GM19099 (cell line): ENCODE data around the gene KIF13A.

Experiments used
- POLR2A ChIP-seq: IDR thresholded peaks from 3 replicates; pipeline ENCODE4 v1.6.1; 2011; ENCODE audit warnings: low read depth; ENCODE audit not compliant: insufficient read length; ENCODE audit errors: extremely low read depth

Gene KIF13A

GRCh38 chr6:17987447-17987696 is at the start of gene KIF13A:
Gene KIF13A, minus strand, starts transcription at chr6:17987635. Its CDS starts 172 bp downstream, at chr6:17987463.
- no peak for TF ChIP-seq POLR2A

DNA sequence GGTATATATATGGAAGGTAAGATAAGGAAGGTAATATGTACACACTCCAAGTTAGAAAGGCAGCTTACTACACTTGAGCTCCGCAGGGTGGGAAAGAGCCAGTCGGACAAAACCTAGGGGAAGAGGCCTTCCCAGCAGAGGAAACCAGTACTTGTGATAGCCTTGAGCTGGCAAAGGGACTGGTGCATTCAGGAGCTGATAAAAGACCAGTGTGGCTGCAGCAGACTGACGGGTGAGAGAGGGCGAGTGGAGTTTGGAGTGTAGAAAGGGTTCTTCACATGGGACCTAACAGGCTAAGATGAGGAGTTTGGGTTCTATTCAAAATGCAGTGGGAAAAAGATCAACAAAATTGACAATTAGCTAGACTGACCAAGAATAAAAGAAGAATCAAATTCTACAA is 49.3 kb upstream of the KIF13A start:
- TF ChIP-seq POLR2A, result no peak

- TF ChIP-seq POLR2A, result no peak
These were observed 48.0 kb upstream of the KIF13A start for GRCh38 chr6:18035330-18035854.

DNA sequence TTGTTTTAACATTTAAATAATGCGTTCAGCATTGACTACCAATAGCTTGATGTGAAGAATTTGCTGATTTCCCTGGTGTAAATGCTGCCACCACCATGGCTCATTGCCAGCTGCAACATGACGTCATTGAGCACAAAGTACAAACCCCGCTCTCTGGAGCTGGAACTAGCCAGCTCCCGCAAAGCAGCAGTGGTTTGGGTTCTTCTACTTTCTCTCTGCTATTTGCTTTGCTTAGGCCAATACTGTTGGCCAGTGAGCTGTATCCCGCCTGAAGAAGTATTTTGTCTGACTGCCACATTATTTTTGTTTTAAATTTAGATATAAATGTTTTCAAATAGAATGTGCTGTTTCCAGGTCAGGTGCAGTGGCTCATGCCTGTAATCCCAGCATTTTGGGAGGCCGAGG is 47.4 kb upstream of the KIF13A start:
- TF ChIP-seq POLR2A, result no peak

DNA sequence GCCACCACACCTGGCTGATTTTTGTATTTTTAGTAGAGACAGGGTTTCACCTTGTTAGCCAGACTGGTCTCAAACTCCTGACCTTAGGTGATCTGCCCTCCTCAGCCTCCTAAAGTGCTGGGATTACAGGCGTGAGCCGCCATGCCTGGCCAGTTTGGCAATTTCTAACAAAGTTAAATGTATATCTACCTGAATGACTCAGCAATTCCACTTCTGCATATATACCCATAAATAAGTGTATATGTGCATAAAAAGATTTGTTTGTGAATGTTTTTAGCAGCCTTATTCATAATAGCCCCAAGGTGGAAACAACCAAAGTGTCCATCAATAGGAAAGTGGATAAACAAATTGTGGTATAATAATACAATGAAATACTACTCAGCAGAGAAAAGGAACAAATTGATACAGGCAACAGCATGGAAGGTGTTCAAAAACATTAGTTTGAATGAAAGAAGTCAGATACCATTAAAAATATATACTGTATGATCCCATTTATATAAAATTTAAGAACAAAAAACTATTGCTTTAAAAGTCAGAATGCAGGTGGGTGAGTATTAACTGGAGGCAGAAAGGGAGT is 44.3 kb upstream of the KIF13A start:
- no peak for TF ChIP-seq POLR2A

DNA sequence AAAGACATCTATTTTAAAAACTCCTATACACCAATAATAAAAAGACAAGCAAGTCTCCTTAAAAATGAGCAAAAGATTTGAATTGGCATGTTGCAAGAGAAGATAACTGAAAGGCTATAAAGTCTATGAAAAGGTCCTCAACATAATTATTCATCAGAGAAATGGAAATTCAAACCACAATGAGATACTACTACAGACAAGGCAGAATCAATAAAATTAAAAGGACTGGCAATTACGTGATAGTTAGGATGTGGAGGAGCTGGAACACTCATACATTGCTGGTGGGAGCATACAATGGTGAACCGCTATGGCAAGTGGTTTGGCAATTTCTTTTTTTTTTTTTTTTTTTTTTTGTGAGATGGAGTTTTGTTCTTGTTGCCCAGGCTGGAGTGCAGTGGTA is 43.8 kb upstream of the KIF13A start:
- TF ChIP-seq POLR2A, result no peak

DNA sequence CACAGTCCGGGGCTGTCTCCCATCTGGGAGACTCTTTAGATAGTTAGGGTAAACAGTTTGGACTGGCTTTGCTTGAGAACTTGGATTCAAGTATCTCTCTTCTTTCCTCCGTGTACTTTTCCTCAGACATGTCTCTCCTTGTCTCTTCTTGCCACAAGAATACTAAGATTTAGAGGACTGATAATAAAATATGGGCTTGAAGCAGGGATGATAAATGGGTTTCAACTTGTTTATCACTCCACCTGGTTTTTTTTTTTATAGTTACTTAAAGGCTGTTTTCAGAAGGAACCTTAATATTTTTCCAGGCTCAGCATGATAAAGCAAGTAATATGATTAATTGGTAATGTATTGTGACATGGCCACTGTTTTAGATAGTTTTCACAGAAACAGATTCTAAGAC is 40.9 kb upstream of the KIF13A start:
- TF ChIP-seq POLR2A, result no peak

- no peak for TF ChIP-seq POLR2A
These were observed 38.2 kb upstream of the KIF13A start for GRCh38 chr6:18025596-18025995.

DNA sequence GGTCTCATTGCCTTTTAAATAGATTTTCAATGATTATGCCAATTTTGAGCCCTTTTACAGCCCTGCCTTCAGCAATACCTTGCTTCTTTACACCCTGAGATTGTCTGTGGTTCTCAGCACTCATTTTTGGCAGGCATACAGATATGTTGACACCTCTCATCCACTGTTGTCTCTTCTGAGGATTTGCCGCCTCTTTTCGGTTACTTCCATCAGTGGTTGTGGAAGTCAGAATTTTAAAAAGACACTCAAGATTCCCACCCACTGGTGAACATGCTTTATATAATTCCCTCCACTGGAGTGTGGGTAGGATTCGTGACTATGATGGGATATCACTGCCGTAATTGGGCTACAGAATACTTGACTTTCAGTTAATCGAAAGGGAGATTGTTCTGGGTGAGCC is 37.4 kb upstream of the KIF13A start:
- TF ChIP-seq POLR2A, result no peak

DNA sequence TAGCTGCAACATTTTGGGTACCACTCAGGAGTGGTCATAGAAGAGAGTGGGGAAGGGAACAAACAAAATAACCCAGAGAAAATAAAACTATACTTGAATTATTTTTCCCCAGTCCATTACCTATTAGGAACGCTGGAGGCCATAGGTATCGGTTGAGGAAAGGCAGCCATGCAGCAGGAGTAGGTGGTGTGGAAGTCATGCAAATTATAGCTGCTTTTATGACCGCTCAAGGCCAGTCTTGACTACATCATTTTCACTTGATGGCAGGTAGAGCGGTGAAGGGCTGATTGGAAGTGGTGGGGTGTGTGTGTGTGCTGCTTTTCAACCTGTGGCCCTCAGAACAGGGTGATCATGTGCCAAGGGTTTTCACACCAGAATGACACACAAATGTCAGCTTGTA is 36.5 kb upstream of the KIF13A start:
- no peak for TF ChIP-seq POLR2A

DNA sequence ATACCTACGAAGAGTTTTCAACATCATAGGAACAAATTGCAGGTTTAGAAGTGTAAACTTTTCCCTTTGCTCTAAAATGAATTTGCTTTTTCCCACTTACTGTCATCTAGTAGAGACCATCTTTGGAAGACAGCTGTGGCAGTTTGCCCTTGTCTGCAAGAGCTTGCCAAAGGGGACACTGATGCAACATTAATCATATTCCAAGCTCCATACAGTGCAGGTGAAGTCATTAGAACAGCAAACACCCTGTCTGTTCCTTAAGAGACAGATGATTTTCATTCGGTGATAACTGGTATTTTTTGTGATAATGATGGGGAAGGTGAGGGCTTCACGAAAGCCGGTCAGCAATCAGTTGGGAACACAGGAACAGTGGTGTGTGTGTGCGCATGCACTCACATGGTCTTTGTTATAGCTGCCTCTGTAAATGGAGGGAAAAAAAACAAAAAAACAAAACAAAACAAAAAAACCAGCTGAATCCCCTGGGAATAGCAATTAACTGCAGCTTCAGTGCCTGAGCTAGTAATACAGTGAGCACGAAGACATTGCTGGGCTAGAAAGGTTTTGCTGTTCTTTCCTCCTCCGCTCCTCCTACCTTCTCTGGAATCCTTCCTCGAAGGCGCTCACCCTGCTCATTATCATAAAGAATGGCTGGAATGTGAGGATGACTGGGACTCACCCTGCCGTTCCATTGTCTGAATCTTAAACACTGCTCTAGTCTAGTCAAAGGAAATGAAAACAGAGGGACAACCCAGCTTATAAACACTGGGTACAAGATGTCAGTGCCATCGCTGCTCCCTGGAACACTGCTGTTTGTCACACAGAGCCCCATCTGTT is 35.2 kb upstream of the KIF13A start:
- TF ChIP-seq POLR2A, result no peak

DNA sequence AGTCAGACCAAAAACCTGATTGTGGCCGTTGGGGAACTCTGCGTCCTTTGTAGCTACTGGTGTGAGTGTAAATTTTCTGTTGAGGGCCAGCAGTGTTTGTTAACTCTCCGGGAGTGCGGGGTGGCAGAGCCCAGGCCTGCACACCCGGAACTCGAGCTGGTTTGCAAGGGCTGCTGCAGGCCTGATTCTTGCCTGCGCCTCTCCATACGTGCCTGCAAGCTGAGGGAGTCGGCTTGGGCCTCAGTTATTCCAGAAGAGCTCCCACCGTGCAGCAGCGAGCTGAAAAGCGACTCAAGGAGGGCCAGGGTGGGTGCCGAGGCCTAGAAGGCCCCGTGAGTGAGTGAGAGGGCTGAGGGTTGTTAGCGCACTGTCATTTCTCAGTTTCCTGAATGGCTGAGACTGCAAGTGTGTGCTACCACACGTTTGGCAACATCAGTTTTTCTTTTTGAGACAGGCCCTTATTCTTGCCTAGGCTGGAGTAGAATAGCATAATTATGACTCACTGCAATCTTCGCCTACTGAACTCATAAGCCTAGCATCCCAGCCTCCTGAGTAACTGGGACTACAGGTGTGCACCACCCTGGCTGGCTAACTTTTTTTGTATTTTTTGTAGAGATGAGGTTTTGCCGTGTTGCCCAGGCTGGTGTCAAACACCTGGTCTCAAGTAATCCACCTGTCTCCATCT is 33.9 kb upstream of the KIF13A start:
- no peak for TF ChIP-seq POLR2A

DNA sequence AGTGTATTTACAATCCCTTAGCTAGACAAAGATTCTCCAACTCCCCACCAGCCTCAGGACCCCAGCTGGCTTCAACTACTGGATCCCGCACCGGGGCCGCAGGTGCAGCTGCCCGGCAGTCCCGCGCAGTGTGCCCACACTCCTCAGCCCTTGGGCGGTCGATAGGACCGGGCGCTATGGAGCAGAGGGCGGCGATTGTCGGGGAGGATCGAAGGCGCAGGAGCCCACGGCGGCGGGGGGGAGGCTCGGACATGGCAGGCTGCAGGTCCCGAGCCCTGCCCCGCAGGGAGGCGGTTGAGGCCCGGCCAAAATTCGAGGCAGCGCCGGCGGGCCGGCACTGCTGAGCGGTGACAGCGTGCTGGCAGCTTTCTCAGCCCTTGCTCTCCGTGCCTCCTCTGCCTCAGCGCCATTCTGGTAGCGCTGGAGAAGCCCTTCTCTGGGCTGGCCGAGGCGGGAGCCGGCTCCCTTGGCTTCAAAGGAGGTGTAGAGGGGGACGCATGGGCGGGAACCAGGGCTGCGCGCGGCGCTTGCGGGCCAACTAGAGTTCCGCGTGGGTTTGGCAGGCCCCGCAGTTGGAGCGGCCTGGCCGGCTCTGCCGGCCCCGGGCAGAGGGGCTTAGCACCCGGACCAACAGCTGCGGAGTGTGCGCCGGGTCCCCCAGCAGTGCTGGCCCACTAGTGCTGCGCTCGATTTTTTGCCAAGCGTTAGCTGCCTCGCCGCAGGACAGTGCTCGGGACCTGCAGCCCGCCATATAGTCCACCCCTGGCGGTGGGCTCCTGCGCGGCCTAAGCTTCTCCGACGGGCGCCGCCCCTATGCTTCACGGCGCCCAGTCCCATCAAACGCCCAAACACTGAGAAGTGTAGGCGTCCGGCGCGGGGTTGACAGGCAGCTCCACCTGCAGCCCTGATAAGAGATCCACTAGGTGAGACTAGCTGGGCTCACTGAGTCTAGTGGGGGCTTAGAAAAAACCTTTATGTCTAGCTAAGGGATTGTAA is 32.4 kb upstream of the KIF13A start:
- TF ChIP-seq POLR2A, result no peak

DNA sequence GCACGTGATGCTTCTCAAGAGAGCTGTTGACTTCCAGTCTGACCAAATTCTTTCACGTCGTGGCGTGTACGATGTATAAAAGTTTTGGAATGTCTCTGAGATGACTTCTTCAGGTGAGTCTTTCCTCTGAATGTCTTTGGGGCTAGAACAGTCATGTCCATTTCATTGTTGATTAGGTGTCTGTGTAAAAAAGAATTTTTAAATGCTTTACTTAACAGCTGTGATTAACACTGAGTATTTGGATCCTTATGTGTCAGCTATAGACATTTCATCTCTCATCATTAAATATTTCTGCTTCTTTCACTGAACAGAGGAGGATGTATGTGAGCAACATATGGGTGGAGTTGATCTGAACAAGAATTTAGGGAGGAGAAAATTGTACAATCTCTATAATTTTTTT is 29.3 kb upstream of the KIF13A start:
- no peak for TF ChIP-seq POLR2A

DNA sequence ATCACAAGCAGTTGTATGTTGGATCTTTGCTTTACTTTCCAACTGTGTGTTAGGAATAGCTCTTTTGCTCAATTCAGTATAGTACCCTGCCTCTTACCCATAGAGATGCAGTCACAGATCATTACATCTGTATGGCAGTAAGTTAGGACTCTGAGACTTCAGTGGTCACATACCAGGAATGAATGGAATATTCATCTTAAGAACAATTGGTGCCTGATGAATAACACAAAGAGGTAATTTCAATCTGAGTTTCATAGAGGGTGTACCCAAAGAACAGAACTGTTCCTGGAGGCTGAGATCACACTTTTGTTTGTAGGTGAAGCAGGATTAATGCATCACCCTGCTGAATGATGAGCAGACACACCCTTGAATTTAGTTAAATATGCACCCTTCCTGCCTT is 28.7 kb upstream of the KIF13A start:
- TF ChIP-seq POLR2A, result no peak

- no peak for TF ChIP-seq POLR2A
These were observed 23.9 kb upstream of the KIF13A start for GRCh38 chr6:18011287-18011686.
